Right lobe of liver (tissue), 6 donors: ENCODE data around the gene TMEM220. TPM values are rescaled to one million over a fixed set of nuclear protein-coding genes. Genes with fewer than 3 reads are reported as not detected.

Experiments used
- ATAC-seq, 4 donors: fragments of 200-7000 bp; cut with Tn5 transposase; one replicate each; pipeline ENCODE4 v1.9.1; 2020; ENCODE audit warnings: mild to moderate bottlenecking in 4 of 4, moderate library complexity in 4 of 4
- DNase-seq, 3 donors: peaks; one replicate each; pipeline ENCODE4 v3.0.0-alpha.2; 2020
- H3K27ac ChIP-seq, 3 donors: fragments of 200-600 bp; one replicate each; pipeline ENCODE4 v1.8.0; 2022
- H3K27me3 ChIP-seq, 2 donors: fragments of 200-600 bp; one replicate each; pipeline ENCODE4 v1.8.0; 2022
- H3K36me3 ChIP-seq, 4 donors: fragments of 200-600 bp; sonication (generic) in 1 of 4; one replicate each; pipeline versions ENCODE4 v1.5.1 to v1.8.0; 2017 to 2022; ENCODE audit warnings: control low read depth in 1 of 4
- H3K4me1 ChIP-seq, 4 donors: fragments of 200-600 bp; sonication (generic) in 1 of 4; one replicate each; pipeline versions ENCODE4 v1.5.1 to v1.8.0; 2017 to 2022; ENCODE audit warnings: control low read depth in 1 of 4
- H3K4me3 ChIP-seq, 3 donors: fragments of 200-600 bp; one replicate each; pipeline ENCODE4 v1.8.0; 2022
- H3K9me3 ChIP-seq, 4 donors: fragments of 200-600 bp; sonication (generic) in 1 of 4; one replicate each; pipeline versions ENCODE4 v1.5.1 to v1.8.0; 2017 to 2022; ENCODE audit warnings: control low read depth in 1 of 4
- POLR2A ChIP-seq: fragments of 450-650 bp; IDR thresholded peaks from one replicate; pipeline ENCODE4 v1.6.1; 2017; ENCODE audit warnings: antibody characterized with exemption, mild to moderate bottlenecking
- WGBS: methylation state at CpG from one replicate; pipeline ENCODE4 v1.1.6; 2018; ENCODE audit warnings: low coverage, low lambda C conversion rate; ENCODE audit not compliant: insufficient coverage; ENCODE audit errors: missing lambda C conversion rate; 5-methylcytosine and 5-hydroxymethylcytosine counted together
- intact Hi-C, 2 donors: fragments of 100-400 bp; cut with DNase I; formaldehyde crosslinking; loops; one replicate each; pipeline versions ENCODE4 v1.11.2 to v1.14.1; 2022
- total RNA-seq, 6 experiments: library from RNA; depleted of rRNA in 2 of 6; stranded (reverse); fragments of >200 nt in 2 of 6; fragmentation: NEBNext Ultra II Directional in 3 of 6; extraction: Animal tissue kit (Norgen Biotek cat#: 25700) in 3 of 6; gene quantifications; one replicate each; pipeline versions ENCODE4 v1.1.0 to v1.2.4, GENCODE V29; 2016 to 2023
- TF ChIP-seq, protein P1 (sequence below), 4 donors: fragments of 200-600 bp in 3 of 4; fragments of 450-650 bp in 1 of 4; IDR thresholded peaks; one replicate each; pipeline versions ENCODE4 v1.5.1 to v1.8.0; 2016 to 2022; ENCODE audit warnings: antibody characterized with exemption in 4 of 4, mild to moderate bottlenecking in 2 of 4
- donor health status: DM: no; HTN: yes; CAD: no.
- donor health status: DM: no; HTN: no; CAD: no.
- donor health status: DM: no; HTN: no; CAD: no.
- donor health status: DM: no; HTN: yes; CAD: no.
- donor health status: DM: no; HTN: yes; CAD: no.

TMEM220 gene
- total RNA-seq, 6 experiments from 2014 or later: 26.6 to 61.0 (median 43.2) TPM

GRCh38 chr17:10754861-10755591 lies 25.2 kb upstream of the TMEM220 start:
- Histone ChIP-seq H3K4me1 (peaks cover 0 to 38% (median 20%) of the 10 kb centered on the region in 4 donors), H3K27me3 (no peaks in the 10 kb centered on the region), H3K27ac (no peak overlapping the region), H3K36me3 (no peaks in the 10 kb centered on the region), H3K9me3 (no peaks in the 10 kb centered on the region), H3K4me3 (no peak overlapping the region)
- 63% methylated on average over 10 of the region's 14 CpGs for WGBS
- TF ChIP-seq, protein P1, sequence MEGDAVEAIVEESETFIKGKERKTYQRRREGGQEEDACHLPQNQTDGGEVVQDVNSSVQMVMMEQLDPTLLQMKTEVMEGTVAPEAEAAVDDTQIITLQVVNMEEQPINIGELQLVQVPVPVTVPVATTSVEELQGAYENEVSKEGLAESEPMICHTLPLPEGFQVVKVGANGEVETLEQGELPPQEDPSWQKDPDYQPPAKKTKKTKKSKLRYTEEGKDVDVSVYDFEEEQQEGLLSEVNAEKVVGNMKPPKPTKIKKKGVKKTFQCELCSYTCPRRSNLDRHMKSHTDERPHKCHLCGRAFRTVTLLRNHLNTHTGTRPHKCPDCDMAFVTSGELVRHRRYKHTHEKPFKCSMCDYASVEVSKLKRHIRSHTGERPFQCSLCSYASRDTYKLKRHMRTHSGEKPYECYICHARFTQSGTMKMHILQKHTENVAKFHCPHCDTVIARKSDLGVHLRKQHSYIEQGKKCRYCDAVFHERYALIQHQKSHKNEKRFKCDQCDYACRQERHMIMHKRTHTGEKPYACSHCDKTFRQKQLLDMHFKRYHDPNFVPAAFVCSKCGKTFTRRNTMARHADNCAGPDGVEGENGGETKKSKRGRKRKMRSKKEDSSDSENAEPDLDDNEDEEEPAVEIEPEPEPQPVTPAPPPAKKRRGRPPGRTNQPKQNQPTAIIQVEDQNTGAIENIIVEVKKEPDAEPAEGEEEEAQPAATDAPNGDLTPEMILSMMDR (IDR thresholded peaks at IDR 0.05): no peak
- TF ChIP-seq POLR2A: no peak
- DNase-seq (no peak), ATAC-seq (no peak)
- intact Hi-C loops: no loop called here

GRCh38 chr17:10754109-10754508 lies 24.3 kb upstream of the TMEM220 start:
- intact Hi-C loops: no loop called here
- no peak overlapping the region for H3K27ac ChIP-seq
- H3K36me3 ChIP-seq: no peaks in the 10 kb centered on the region

GRCh38 chr17:10752696-10753095 lies 22.9 kb upstream of the TMEM220 start:
- TF ChIP-seq, protein P1 (IDR thresholded peaks at IDR 0.05): no peak
- TF ChIP-seq POLR2A: no peak
- H3K4me3 ChIP-seq: no peak overlapping the region
- no peaks in the 10 kb centered on the region for H3K9me3 ChIP-seq
- ATAC-seq (no peak), DNase-seq (no peak)
- WGBS: 89% methylated on average over 9 of the region's 10 CpGs
- intact Hi-C loops: no loop called here
- H3K36me3 ChIP-seq: no peaks in the 10 kb centered on the region
- H3K27ac ChIP-seq: no peak overlapping the region
- H3K4me1 ChIP-seq: peaks cover 0 to 27% (median 14%) of the 10 kb centered on the region in 4 donors
- H3K27me3 ChIP-seq: no peaks in the 10 kb centered on the region

More at GRCh38 chr17:10754109-10754508, 24.3 kb upstream of the TMEM220 start:
- DNase-seq (no peak), ATAC-seq (no peak)
- TF ChIP-seq, protein P1 (IDR thresholded peaks at IDR 0.05): peak in 2 of 4 donors; percentile 24 to 33
- no peak for TF ChIP-seq POLR2A
- H3K4me3 ChIP-seq: no peak overlapping the region
- H3K27me3 ChIP-seq: no peaks in the 10 kb centered on the region
- no peaks in the 10 kb centered on the region for H3K9me3 ChIP-seq
- peaks cover 0 to 38% (median 20%) of the 10 kb centered on the region in 4 donors for H3K4me1 ChIP-seq
- WGBS: no CpG with 5 or more reads among the region's 2 CpGs

- TF ChIP-seq, protein P1 (IDR thresholded peaks at IDR 0.05): no peak
- TF ChIP-seq POLR2A: no peak
- H3K27me3 ChIP-seq: no peaks in the 10 kb centered on the region
- DNase-seq: no peak
- no peaks in the 10 kb centered on the region for H3K36me3 ChIP-seq
- 60% methylated on average over 3 of the region's 3 CpGs for WGBS
- no peaks in the 10 kb centered on the region for H3K9me3 ChIP-seq
- no peak overlapping the region for H3K4me3 ChIP-seq
- intact Hi-C loops: no loop called here
- peaks cover 0 to 16% (median 6%) of the 10 kb centered on the region in 4 donors for H3K4me1 ChIP-seq
- ATAC-seq: peak in 1 of 4 donors; percentile 18
- no peak overlapping the region for H3K27ac ChIP-seq
Measured at GRCh38 chr17:10751563-10751962, 21.7 kb upstream of the TMEM220 start.
